Pancreas (tissue), 10 donors: ENCODE measurements around the gene PPIL6. TPM values are rescaled to one million over a fixed set of nuclear protein-coding genes. Genes with fewer than 3 reads are reported as not detected.

Experiments used
- ATAC-seq, 4 donors: fragments of 200-7000 bp; cut with Tn5 transposase; one replicate each; pipeline versions ENCODE4 v1.8.0 to v1.9.1; 2020; ENCODE audit warnings: mild to moderate bottlenecking in 4 of 4, moderate library complexity in 4 of 4
- DNase-seq, 6 donors: peaks; one replicate each; pipeline ENCODE4 v3.0.0-alpha.2; 2020
- FAIRE-seq: peaks from 2 replicates; lab custom pipeline; 2012; peaks lifted over from hg19 to GRCh38; lab: Jason Lieb, UNC
- H3K27ac ChIP-seq, 4 donors: fragments of 200-600 bp; sonication (generic); 1 replicate in 3 of 4; 2 replicates in 1 of 4; pipeline versions ENCODE4 v1.5.0 to v1.8.0; 2020
- H3K27me3 ChIP-seq, 4 donors: fragments of 200-600 bp; one replicate each; pipeline ENCODE4 v1.8.0; 2021
- H3K36me3 ChIP-seq, 3 donors: fragments of 200-600 bp; sonication (generic) in 1 of 3; one replicate each; pipeline versions ENCODE4 v1.5.0 to v1.8.0; 2020 to 2021
- H3K4me1 ChIP-seq, 3 donors: fragments of 200-600 bp; one replicate each; pipeline ENCODE4 v1.8.0; 2021
- H3K4me3 ChIP-seq, 4 donors: fragments of 200-600 bp; sonication (generic) in 2 of 4; one replicate each; pipeline versions ENCODE4 v1.5.0 to v1.8.0; 2020 to 2021
- H3K9me3 ChIP-seq, 4 donors: fragments of 200-600 bp; one replicate each; pipeline ENCODE4 v1.8.0; 2021
- CTCF ChIP-seq, 4 donors: fragments of 200-600 bp; sonication (generic) in 3 of 4; IDR thresholded peaks; one replicate each; pipeline versions ENCODE4 v1.5.0 to v1.8.0; 2021; ENCODE audit warnings: antibody characterized with exemption in 4 of 4
- WGBS, 2 donors: extraction: QIAGEN DNeasy Blood & Tissue Kit; methylation state at CpG; one replicate each; pipeline ENCODE4 v1.1.7; 2013; 5-methylcytosine and 5-hydroxymethylcytosine counted together
- intact Hi-C, 3 donors: fragments of 100-400 bp; cut with DNase I; formaldehyde crosslinking; loops; one replicate each; pipeline versions ENCODE4 v1.11.1 to v1.14.2; 2022
- polyA plus RNA-seq, 2 donors: library from polyadenylated mRNA; stranded (reverse); fragments of 200-250 nt; gene quantifications; one replicate each; pipeline ENCODE4 v1.2.3, GENCODE V29; 2013
- total RNA-seq, 6 donors: library from RNA; stranded (reverse); fragmentation: NEBNext Ultra II Directional in 4 of 6; extraction: Animal tissue kit (Norgen Biotek cat#: 25700) in 4 of 6; gene quantifications; one replicate each; pipeline versions ENCODE4 v1.2.1 to v1.2.4, GENCODE V29; 2021 to 2023
- donor health status: healthy with polysubstance abuse.
- donor health status: DM: no; HTN: no; CAD: no; lungs with moderate emphysema.
- donor health status: DM: no; HTN: no; CAD: no.
- donor health status: control.
- donor health status: control.
- donor health status: Bipolar disorder and iron deficiency.
- donor health status: DM: yes; HTN: yes; CAD: no.
- donor health status: DM: no; HTN: no; CAD: no.
- donor health status: DM: no; HTN: no; CAD: no.
- donor health status: DM: yes; HTN: yes; CAD: no.

PPIL6 gene
- total and polyA plus RNA-seq, 8 donors = 1.1 to 3.4 (median 2.0) TPM

GRCh38 chr6:109451376-109451775, 10.9 kb upstream of the PPIL6 start:
- Histone ChIP-seq H3K4me3 (no peak overlapping the region), H3K27ac (no peak overlapping the region), H3K36me3 (no peaks in the 10 kb centered on the region), H3K27me3 (no peaks in the 10 kb centered on the region), H3K4me1 (peaks cover 0 to under 1% (median 0%) of the 10 kb centered on the region in 3 donors), H3K9me3 (no peaks in the 10 kb centered on the region)
- intact Hi-C loops = no loop called here
- DNase-seq (no peak), ATAC-seq (no peak), FAIRE-seq (no peak)
- no peak for TF ChIP-seq CTCF (IDR thresholded peaks at IDR 0.05)
- 86 to 97% methylated on average over 7 of the region's 7 CpGs for WGBS, 2 donors

GRCh38 chr6:109450801-109451200, 10.4 kb upstream of the PPIL6 start:
- H3K27me3 ChIP-seq = no peaks in the 10 kb centered on the region
- DNase-seq (no peak), ATAC-seq (no peak), FAIRE-seq (no peak)
- H3K4me1 ChIP-seq = no peaks in the 10 kb centered on the region
- H3K27ac ChIP-seq = no peak overlapping the region
- H3K36me3 ChIP-seq = no peaks in the 10 kb centered on the region
- no peak overlapping the region for H3K4me3 ChIP-seq
- no peaks in the 10 kb centered on the region for H3K9me3 ChIP-seq
- intact Hi-C loops = no loop called here
- WGBS, 2 donors = 68 to 77% methylated on average over 3 of the region's 3 CpGs
- no peak for TF ChIP-seq CTCF (IDR thresholded peaks at IDR 0.05)

GRCh38 chr6:109449795-109450673, 9.6 kb upstream of the PPIL6 start:
- FAIRE-seq (no peak), DNase-seq (no peak), ATAC-seq (no peak)
- intact Hi-C loops = no loop called here
- H3K4me1 ChIP-seq = no peaks in the 10 kb centered on the region
- no peak overlapping the region for H3K4me3 ChIP-seq
- no peak overlapping the region for H3K27ac ChIP-seq
- H3K27me3 ChIP-seq = no peaks in the 10 kb centered on the region
- no peak for TF ChIP-seq CTCF (IDR thresholded peaks at IDR 0.05)
- H3K9me3 ChIP-seq = no peaks in the 10 kb centered on the region
- WGBS, 2 donors = 74 to 79% methylated on average over 15 to 16 of the region's 16 CpGs
- H3K36me3 ChIP-seq = no peaks in the 10 kb centered on the region

GRCh38 chr6:109449064-109449794, 8.8 kb upstream of the PPIL6 start:
- H3K27ac ChIP-seq = no peak overlapping the region
- peak in 1 of 4 donors; percentile 6 for ATAC-seq
- intact Hi-C loops = no loop called here
- no peaks in the 10 kb centered on the region for H3K27me3 ChIP-seq
- FAIRE-seq = no peak
- no peak overlapping the region for H3K4me3 ChIP-seq
- DNase-seq = peak in 1 of 6 donors; percentile 64
- no peak for TF ChIP-seq CTCF (IDR thresholded peaks at IDR 0.05)
- H3K9me3 ChIP-seq = no peaks in the 10 kb centered on the region
- WGBS, 2 donors = 62 to 75% methylated on average over 19 of the region's 19 CpGs
- no peaks in the 10 kb centered on the region for H3K4me1 ChIP-seq
- H3K36me3 ChIP-seq = no peaks in the 10 kb centered on the region
